HT1080 (cell line): ENCODE data around the gene F13B. TPM values are rescaled to one million over a fixed set of nuclear protein-coding genes. Genes with fewer than 3 reads are reported as not detected.
A peak's percentile ranks its signal among the peaks of the same experiment; 100 is the strongest.

Source experiments
- DNase-seq: peaks from one replicate; pipeline ENCODE4 v3.0.0-alpha.2; 2015; ENCODE audit warnings: low read depth
- total RNA-seq: library from RNA; depleted of rRNA; stranded (reverse); fragments of >200 nt; shearing (Covaris generic); gene quantifications from 2 replicates; pipeline ENCODE4 v1.2.3, GENCODE V29; 2014

The F13B gene
- total RNA-seq, 1 experiment from 2014 or later: not detected

DNA sequence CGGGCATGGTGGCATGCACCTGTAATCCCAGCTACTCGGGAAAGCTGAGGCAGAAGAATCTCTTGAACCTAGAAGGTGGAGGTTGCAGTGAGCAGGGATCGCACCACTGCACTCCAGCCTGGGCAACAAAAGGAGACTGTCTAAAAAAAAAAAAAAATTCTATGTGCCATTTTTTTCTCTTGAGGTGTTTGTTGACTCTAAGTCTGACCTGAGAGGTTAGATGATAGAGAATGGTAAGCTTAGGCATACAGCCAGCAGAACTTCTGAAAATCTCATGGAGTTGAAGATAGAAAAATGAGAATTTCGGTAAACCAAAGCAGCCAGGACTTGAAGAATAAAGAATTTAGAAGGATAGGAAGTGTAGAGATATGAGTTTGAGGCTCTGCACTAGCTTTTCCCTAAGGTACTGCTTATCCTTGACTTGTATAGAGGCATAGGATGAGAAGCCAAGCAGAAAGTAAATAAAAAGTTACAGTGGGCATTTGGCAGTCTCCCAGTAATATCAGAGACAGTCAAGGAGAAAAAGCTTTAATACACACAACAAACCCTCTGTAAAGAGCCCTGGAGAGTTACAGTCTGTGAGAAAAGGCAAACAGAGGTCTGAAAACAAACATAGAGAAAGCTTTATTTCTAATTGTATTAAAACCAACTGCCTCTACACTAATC lies 24.3 kb downstream of the F13B start:
- no peak for DNase-seq

GRCh38 chr1:197041486-197042353 lies 25.3 kb downstream of the F13B start:
- DNase-seq: no peak

DNA sequence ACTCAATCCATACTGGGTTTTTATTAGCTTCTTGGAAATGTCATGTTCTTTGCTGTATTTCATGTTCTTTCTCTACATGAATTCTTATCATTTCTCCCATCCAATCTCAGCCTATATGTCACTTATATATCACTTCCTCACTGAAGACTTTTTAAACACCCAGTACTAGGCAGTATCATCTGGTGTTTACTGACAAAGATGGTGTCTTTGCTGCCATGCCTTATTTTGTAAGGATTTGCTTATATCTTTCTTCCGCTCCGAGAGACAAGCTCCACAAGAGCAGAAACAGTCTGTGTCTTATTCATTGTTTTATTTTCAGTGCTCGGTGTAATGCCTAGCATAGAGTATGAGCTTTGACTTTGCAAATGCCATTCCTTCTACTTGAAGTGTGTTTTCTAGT lies 30.2 kb downstream of the F13B start:
- no peak for DNase-seq

DNA sequence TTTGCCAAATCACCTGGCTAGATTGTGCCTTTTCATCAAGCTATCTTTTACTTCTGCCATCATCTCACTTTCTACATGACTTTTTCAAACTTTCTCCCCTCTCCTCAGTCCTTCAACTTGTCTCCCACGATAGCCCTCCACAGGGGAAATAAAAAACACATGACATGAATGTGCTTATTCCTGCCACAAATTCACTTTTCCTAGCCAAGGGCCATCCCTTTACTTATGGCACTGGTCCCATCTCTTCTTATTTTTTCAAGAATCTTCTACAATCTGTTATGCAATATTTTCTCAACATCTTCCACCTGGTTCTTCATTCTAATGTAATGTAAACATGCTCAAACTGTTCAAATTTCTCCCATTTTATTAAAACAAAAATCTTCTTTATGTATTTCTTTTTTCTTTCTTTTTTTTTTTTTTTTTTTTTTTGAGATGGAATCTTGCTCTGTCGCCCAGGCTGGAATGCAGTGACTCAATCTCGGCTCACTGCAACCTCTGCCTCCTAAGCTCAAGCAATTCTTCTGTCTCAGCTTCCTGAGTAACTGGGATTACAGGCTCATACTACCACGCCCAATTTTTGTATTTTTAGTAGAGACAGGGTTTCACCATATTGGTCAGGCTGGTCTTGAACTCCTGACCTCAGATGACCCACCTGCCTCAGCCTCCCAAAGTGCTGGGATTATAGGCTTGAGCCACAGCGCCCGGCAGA lies 32.3 kb downstream of the F13B start:
- peak; percentile 78 for DNase-seq

DNA sequence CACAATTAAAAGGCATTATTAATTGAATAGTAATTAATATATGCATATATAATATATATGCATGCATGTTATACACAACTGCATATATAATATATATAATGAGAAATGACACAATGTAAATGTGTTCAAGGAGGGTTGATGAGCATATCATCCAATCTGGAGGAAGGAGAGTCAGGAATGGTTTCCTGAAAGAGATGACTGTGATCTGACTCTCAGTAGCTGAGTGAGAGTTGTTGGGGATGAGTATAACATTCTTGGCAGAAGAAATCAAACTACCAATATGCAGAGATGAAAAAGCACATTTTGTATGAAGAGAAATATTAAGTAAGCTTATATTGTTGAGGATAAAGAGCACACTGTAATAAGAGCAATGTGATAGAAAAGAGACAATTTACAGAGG lies 37.3 kb downstream of the F13B start:
- DNase-seq: peak; percentile 19

GRCh38 chr1:197027359-197027758 lies 39.7 kb downstream of the F13B start:
- DNase-seq: peak; percentile 27

GRCh38 chr1:197024460-197024859 lies 42.6 kb downstream of the F13B start:
- no peak for DNase-seq

DNA sequence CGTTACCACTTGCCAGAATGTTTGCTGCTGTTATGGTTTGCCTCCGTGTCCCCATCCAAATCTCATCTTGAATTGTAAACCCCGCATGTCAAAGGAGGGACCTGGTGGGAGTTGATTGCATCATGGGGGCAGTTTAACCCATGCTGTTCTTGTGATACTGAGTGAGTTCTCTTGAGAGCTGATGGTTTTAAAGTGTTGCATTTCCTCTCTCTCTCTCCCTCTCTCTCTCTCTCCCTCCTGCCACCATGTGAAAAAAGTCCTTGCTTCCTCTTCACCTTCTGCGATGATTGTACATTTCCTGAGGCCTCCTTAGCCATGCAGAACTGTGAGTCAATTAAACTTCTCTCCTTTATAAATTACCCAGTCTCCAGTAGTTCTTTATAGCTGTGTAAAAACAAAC lies 45.3 kb downstream of the F13B start:
- DNase-seq: no peak

DNA sequence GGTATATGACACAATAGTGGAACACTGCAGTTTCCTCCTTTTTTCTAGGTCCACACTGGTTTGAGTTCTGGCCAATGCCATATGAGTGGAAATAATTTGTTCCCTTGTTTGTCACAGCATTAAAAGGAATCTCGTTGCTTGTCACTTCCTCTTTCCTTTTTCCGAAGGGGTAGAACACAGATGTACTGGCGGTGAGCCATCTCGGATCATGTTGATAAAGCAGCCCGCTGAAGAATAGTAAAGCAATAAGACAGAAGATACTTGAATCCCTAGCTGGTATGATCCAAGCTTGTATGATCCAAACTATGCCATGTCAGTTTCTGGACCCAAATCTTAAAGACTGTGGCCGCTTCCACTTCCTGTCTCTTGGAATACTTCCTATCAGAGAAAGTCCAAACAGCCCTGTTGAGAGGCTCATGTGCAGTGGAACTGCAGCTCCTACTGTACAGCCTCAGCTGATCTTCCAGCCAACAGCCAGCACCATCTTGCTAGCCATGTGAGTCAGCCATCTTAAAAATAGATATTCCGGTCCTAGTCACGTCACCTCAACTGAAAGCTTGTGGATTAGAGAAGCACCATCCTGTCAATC lies 49.4 kb downstream of the F13B start:
- DNase-seq: no peak

GRCh38 chr1:197016751-197017150 lies 50.3 kb downstream of the F13B start:
- DNase-seq: no peak

- DNase-seq: no peak
Measured at GRCh38 chr1:197013234-197013633, 53.8 kb downstream of the F13B start.

DNA sequence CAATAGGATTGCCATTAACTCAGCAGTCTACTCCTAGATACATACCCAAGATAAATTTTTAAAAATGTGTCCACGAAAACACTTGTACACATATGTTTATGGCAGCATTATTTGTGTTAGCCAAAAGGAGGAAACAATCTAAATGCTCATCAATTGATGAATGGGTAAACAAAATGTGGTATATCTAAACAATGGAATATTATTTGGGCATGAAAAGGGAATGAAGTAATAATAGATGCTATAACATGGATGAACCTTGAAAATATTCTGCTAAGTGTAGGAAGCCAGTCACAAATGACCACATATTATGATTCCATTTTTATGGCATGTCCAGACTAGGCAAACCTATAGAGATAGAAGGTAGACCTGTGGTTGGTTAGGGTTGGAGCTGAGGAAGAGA lies 55.4 kb downstream of the F13B start:
- DNase-seq: no peak

DNA sequence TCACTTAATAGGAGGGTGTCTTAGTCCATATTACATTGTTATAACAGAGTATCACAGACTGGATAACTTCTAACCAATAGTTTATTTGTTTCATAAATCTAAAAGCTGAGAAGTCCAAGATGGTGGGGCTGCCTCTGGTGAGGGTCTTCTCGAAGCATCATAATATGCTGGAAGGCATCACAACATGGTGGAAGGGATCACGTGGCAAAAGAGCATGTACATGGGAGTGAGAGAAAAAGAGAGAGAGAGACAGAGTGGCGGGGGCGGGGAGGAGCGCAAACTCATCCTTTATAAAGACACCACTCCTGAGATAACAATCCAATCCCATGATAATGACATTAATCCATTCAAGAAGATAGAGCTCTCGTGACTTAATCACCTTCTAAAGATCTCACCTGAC lies 58.2 kb downstream of the F13B start:
- no peak for DNase-seq

GRCh38 chr1:197003132-197003531 lies 63.9 kb downstream of the F13B start:
- no peak for DNase-seq

- DNase-seq: no peak
Measured at GRCh38 chr1:197001828-197002227, 65.2 kb downstream of the F13B start.

- peak; percentile 49 for DNase-seq
Measured at GRCh38 chr1:196997423-196997822, 69.6 kb downstream of the F13B start.

DNA sequence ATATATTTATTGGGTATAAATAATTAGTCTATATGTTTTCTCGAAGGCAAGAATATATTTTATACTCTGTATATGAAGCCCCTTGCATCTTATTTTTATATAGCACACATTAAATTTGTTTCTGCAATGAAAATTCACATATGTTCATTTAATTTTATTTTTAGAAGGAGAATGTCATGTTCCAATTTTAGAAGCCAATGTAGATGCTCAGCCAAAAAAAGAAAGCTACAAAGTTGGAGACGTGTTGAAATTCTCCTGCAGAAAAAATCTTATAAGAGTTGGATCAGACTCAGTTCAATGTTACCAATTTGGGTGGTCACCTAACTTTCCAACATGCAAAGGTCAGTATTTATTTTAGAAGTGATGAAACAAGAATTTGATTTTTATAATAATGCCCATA lies 73.1 kb downstream of the F13B start:
- DNase-seq: no peak

DNA sequence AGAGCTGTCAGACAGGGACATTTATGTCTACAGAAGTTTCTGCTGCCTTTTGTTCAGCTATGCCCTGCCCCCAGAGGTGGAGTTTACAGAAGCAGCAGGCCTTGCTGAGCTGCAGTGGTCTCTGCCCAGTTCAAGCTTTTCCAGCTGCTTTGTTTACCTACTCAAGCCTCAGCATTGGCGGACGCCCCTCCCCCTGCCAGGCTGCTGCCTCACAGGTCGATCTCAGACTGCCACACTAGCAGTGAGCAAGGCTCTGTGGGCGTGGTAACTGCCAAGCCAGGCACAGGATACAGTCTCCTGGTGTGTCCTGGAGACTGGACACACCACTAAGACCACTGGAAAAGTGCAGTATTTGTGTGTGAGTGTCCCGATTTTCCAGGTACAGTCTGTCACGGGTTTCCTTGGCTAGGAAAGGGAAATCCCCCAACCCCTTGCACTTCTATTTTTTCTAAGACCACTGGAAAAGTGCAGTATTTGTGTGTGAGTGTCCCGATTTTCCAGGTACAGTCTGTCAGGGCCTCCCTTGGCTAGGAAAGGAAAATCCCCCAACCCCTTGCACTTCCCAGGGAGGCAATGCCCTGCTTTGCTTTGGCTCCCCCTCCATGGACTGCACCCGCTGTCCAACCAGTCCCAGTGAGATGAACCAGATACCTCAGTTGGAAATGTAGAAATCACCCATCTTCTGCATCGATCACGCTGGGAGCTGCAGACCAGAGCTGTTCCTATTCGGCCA lies 75.0 kb downstream of the F13B start:
- DNase-seq: peak; percentile 42
